Neuronal stem cell (in vitro differentiated cells): Measurements from ENCODE around the gene MSH2.
A peak's percentile ranks its signal among the peaks of the same experiment; 100 is the strongest.

ENCODE experiments used
- DNase-seq: peaks from one replicate; pipeline ENCODE4 v3.0.0-alpha.2; 2013; ENCODE audit warnings: low spot score
- H2AFZ ChIP-seq: one replicate; pipeline ENCODE4 v1.6.1; 2013; ENCODE audit warnings: mild to moderate bottlenecking, low read length, inconsistent platforms
- H2AK5ac ChIP-seq: 2 replicates; pipeline ENCODE4 v1.6.1; 2013; ENCODE audit warnings: low read depth, mild to moderate bottlenecking, inconsistent platforms, low read length, moderate library complexity, mixed read lengths
- H2BK120ac ChIP-seq: 2 replicates; pipeline ENCODE4 v1.6.1; 2013; ENCODE audit warnings: low read depth, mild to moderate bottlenecking, inconsistent platforms, low read length, moderate library complexity, mixed read lengths
- H2BK12ac ChIP-seq: one replicate; pipeline ENCODE4 v1.6.1; 2013; ENCODE audit warnings: low read length, inconsistent platforms
- H2BK15ac ChIP-seq: 2 replicates; pipeline ENCODE4 v1.6.1; 2013; ENCODE audit warnings: mild to moderate bottlenecking, low read length, inconsistent platforms, mixed read lengths
- H2BK5ac ChIP-seq: one replicate; pipeline ENCODE4 v1.6.1; 2013; ENCODE audit warnings: inconsistent platforms, mild to moderate bottlenecking, low read length, moderate library complexity
- H3K14ac ChIP-seq: one replicate; pipeline ENCODE4 v1.6.1; 2013; ENCODE audit warnings: low read length, inconsistent platforms
- H3K18ac ChIP-seq: 2 replicates; pipeline ENCODE4 v1.6.1; 2013; ENCODE audit warnings: low read length, inconsistent platforms
- H3K23ac ChIP-seq: 2 replicates; pipeline ENCODE4 v1.6.1; 2013; ENCODE audit warnings: low read depth, mild to moderate bottlenecking, mixed read lengths, low read length, inconsistent platforms; ENCODE audit not compliant: poor library complexity
- H3K27ac ChIP-seq: replicated peaks from 3 replicates; pipeline ENCODE4 v1.5.1; 2013; ENCODE audit warnings: low read length, inconsistent platforms
- H3K27me3 ChIP-seq, 3 experiments: 2 replicates each; pipeline ENCODE4 v1.6.1; 2013; ENCODE audit warnings: low read length in 3 of 3, mild to moderate bottlenecking in 2 of 3, inconsistent platforms in 1 of 3, low read depth in 1 of 3, mixed read lengths in 1 of 3, moderate library complexity in 1 of 3; ENCODE audit not compliant: control insufficient read depth in 3 of 3, insufficient read depth in 3 of 3
- H3K36me3 ChIP-seq, 2 donors: replicated peaks in 1 of 2; 2 replicates each; pipeline ENCODE4 v1.6.1; 2013; ENCODE audit warnings: low read length in 2 of 2; ENCODE audit not compliant: control insufficient read depth in 2 of 2, insufficient read depth in 2 of 2
- H3K4ac ChIP-seq: 2 replicates; pipeline ENCODE4 v1.6.1; 2013; ENCODE audit warnings: inconsistent platforms, mild to moderate bottlenecking, low read length, moderate library complexity
- H3K4me1 ChIP-seq, 2 donors: 1 replicate in 1 of 2; 2 replicates in 1 of 2; pipeline ENCODE4 v1.6.1; 2013; ENCODE audit warnings: low read length in 2 of 2, low read depth in 1 of 2; ENCODE audit not compliant: control insufficient read depth in 2 of 2, insufficient read depth in 1 of 2
- H3K4me2 ChIP-seq: one replicate; pipeline ENCODE4 v1.6.1; 2013; ENCODE audit warnings: mild to moderate bottlenecking, low read length, inconsistent platforms; ENCODE audit not compliant: insufficient read depth, poor library complexity, severe bottlenecking
- H3K4me3 ChIP-seq, 2 donors: 2 replicates each; pipeline ENCODE4 v1.5.1; 2013; ENCODE audit warnings: low read length in 2 of 2, mild to moderate bottlenecking in 2 of 2, inconsistent platforms in 1 of 2, moderate library complexity in 1 of 2
- H3K79me1 ChIP-seq: one replicate; pipeline ENCODE4 v1.6.1; 2013; ENCODE audit warnings: low read depth, mild to moderate bottlenecking, inconsistent platforms, low read length, moderate library complexity
- H3K9ac ChIP-seq: one replicate; pipeline ENCODE4 v1.6.1; 2013; ENCODE audit warnings: mild to moderate bottlenecking, low read depth, low read length, inconsistent platforms; ENCODE audit not compliant: poor library complexity
- H3K9me3 ChIP-seq, 2 donors: replicated peaks in 1 of 2; 2 replicates each; pipeline versions ENCODE3 to v1.6.1; 2013; ENCODE audit warnings: low read length in 2 of 2, mild to moderate bottlenecking in 2 of 2, inconsistent platforms in 1 of 2, low read depth in 1 of 2, mixed read lengths in 1 of 2, moderate library complexity in 1 of 2; ENCODE audit not compliant: control insufficient read depth in 2 of 2, insufficient read depth in 1 of 2
- H4K8ac ChIP-seq: one replicate; pipeline ENCODE4 v1.6.1; 2013; ENCODE audit warnings: low read depth, mild to moderate bottlenecking, inconsistent platforms, low read length, moderate library complexity
- H4K91ac ChIP-seq: one replicate; pipeline ENCODE4 v1.6.1; 2013; ENCODE audit warnings: low read length, low read depth, mild to moderate bottlenecking, inconsistent platforms; ENCODE audit not compliant: poor library complexity
- WGBS, 2 donors: extraction: QIAGEN DNeasy Blood & Tissue Kit; methylation state at CpG; one replicate each; pipeline ENCODE4 v1.1.7; 2013; ENCODE audit warnings: missing lambda C conversion rate in 2 of 2, mixed read lengths in 1 of 2; ENCODE audit not compliant: insufficient read length in 2 of 2, insufficient replicate concordance in 1 of 2; ENCODE audit errors: extremely low coverage in 2 of 2; 5-methylcytosine and 5-hydroxymethylcytosine counted together

MSH2 gene

DNA sequence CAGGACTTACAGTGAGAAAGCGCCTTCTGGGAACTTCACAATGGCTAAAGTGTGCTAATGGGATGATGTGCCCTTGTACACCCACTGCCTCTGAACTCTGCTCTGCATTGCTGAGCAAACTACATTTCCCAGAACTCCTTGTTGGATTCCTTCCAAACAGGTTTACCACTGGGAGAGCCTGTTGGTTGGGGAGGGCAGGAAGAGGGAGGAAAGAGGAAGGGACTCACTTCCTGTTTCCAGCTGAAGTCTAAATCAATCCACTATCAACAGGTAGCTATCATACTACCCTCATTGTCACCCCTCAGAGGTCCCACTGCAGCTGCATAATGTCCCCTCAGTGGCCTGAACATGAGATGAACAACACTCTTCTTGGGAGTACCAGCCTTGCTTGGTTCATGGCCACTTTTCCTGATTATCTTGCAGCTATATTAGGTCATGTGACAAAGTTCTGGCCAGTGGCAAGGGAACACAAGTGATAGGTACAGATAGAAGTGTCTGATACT lies 109.7 kb downstream of the MSH2 start:
- H2AFZ ChIP-seq, result no peak overlapping the region
- no peak overlapping the region for H4K91ac ChIP-seq
- H2BK12ac ChIP-seq, result no peak overlapping the region
- no peaks in the 10 kb centered on the region for H3K36me3 ChIP-seq
- no peak overlapping the region for H2AK5ac ChIP-seq
- no peaks in the 10 kb centered on the region for H3K79me1 ChIP-seq
- H3K9me3 ChIP-seq, result peaks cover 0 to 2% of the 10 kb centered on the region in 2 donors
- H3K4me3 ChIP-seq, result no peak overlapping the region
- no peaks in the 10 kb centered on the region for H3K27me3 ChIP-seq
- H2BK15ac ChIP-seq, result no peak overlapping the region
- no peak overlapping the region for H3K23ac ChIP-seq
- no peak overlapping the region for H3K4me2 ChIP-seq
- no peak for DNase-seq
- H3K18ac ChIP-seq, result no peak overlapping the region
- H2BK5ac ChIP-seq, result no peak overlapping the region
- no peak overlapping the region for H4K8ac ChIP-seq
- H3K4me1 ChIP-seq, result peaks cover 11 to 19% of the 10 kb centered on the region in 2 donors
- H3K4ac ChIP-seq, result no peak overlapping the region
- H3K9ac ChIP-seq, result no peak overlapping the region
- H3K14ac ChIP-seq, result no peak overlapping the region
- WGBS, 2 donors, result no CpG with 5 or more reads among the region's 1 CpG
- no peak overlapping the region for H3K27ac ChIP-seq
- no peak overlapping the region for H2BK120ac ChIP-seq

- no peak overlapping the region for H3K14ac ChIP-seq
- peaks cover 11 to 22% of the 10 kb centered on the region in 2 donors for H3K4me1 ChIP-seq
- no peaks in the 10 kb centered on the region for H3K27me3 ChIP-seq
- H2BK12ac ChIP-seq, result no peak overlapping the region
- H2AK5ac ChIP-seq, result no peak overlapping the region
- no peak overlapping the region for H3K4ac ChIP-seq
- H2BK15ac ChIP-seq, result no peak overlapping the region
- no CpG with 5 or more reads among the region's 7 CpGs for WGBS, 2 donors
- H4K8ac ChIP-seq, result peak overlapping the region; percentile 55
- H2BK5ac ChIP-seq, result no peak overlapping the region
- H3K23ac ChIP-seq, result peak overlapping the region; percentile 1
- no peaks in the 10 kb centered on the region for H3K79me1 ChIP-seq
- peak overlapping the region; percentile 71 for H3K18ac ChIP-seq
- no peak overlapping the region for H3K4me3 ChIP-seq
- H4K91ac ChIP-seq, result no peak overlapping the region
- no peak overlapping the region for H3K4me2 ChIP-seq
- peaks cover 3 to 14% of the 10 kb centered on the region in 2 donors for H3K36me3 ChIP-seq
- DNase-seq, result no peak
- H2BK120ac ChIP-seq, result no peak overlapping the region
- H3K9me3 ChIP-seq, result no peaks in the 10 kb centered on the region
- H3K9ac ChIP-seq, result no peak overlapping the region
- H2AFZ ChIP-seq, result no peak overlapping the region
- H3K27ac ChIP-seq, result no peak overlapping the region
These were observed 111.1 kb downstream of the MSH2 start for GRCh38 chr2:47513981-47514520.

DNA sequence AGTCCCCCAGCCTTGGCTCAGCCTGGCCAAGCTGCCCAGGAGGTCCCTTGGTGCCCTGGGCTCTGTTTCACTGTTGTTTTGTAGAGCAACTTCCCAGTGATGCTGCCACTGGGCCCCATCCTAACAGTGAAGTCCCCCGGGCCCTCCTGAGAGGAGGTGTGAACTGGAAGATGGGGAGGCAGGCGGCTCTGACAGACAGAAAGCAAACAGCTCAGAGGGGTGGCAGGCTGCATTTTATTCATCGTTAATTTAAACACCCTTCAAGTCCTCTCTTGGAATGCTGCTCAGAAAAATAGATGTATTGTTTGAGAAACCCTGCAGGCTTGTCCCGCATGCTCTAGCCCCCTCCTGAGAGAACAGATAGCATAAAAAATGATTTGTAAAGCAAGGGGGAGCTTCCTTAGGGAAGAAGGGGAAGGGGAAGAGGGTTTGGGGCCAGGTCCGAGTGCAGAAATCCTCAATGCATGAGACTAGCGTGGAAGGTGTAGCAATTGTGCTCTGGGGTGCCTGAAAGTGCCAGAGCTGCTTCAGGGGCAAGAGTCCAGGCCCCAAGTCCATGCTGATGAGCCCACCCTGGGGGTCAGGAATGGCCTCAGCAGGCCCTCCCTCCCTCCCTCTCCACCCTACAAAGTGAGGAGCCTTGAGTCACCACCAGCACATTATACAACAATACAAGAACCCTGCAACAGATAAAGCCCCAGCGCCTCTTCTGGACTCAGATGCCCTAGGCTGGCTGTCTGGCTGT lies 113.6 kb downstream of the MSH2 start:
- no peak overlapping the region for H2AFZ ChIP-seq
- no peaks in the 10 kb centered on the region for H3K79me1 ChIP-seq
- no peak overlapping the region for H2BK15ac ChIP-seq
- no peak overlapping the region for H2BK12ac ChIP-seq
- no peak overlapping the region for H3K4me3 ChIP-seq
- H3K36me3 ChIP-seq, result peaks cover 6 to 33% of the 10 kb centered on the region in 2 donors
- H3K27me3 ChIP-seq, result no peaks in the 10 kb centered on the region
- no peak overlapping the region for H3K27ac ChIP-seq
- peak overlapping the region; percentile 63 for H2AK5ac ChIP-seq
- H3K4ac ChIP-seq, result no peak overlapping the region
- peak overlapping the region; percentile 30 for H3K18ac ChIP-seq
- no peak overlapping the region for H3K23ac ChIP-seq
- no peak overlapping the region for H3K14ac ChIP-seq
- DNase-seq, result no peak
- H3K4me2 ChIP-seq, result no peak overlapping the region
- no peak overlapping the region for H4K8ac ChIP-seq
- H2BK120ac ChIP-seq, result no peak overlapping the region
- no CpG with 5 or more reads among the region's 7 CpGs for WGBS, 2 donors
- H3K9ac ChIP-seq, result no peak overlapping the region
- H3K9me3 ChIP-seq, result no peaks in the 10 kb centered on the region
- no peak overlapping the region for H2BK5ac ChIP-seq
- H4K91ac ChIP-seq, result no peak overlapping the region
- H3K4me1 ChIP-seq, result peaks cover 11 to 32% of the 10 kb centered on the region in 2 donors

DNA sequence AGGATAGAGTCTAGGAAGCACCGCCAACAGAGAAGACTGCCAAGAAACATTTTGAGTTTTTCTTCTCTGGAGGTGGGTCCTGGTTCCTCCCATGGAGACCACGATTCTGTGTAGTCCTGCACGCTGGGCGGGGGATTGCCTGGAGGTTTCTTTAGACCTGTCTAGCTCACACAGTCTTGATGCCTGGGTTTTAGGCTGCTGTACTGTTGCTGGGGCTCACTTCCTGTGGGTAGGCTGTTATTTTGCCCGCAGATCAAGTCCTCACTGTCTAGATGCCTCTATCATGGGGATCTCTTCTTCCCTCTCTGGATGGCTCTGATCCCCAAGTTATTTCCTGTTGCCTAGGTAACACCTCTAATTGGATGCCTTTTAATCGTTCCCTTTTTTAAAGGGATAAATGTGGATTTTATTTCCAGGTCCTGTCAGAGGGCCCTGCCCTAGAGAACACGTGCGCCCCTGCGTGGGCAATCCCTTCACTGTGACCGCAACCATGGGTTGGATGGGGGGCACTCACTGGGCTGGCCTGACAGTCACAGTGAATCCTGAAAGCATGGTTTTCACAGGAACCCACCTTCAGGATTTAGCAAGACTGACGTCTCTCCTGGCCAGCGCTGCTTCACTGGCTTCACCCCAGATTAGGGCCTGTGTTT lies 115.7 kb downstream of the MSH2 start:
- H3K9me3 ChIP-seq, result no peaks in the 10 kb centered on the region
- no peak overlapping the region for H3K4me2 ChIP-seq
- WGBS, 2 donors, result no CpG with 5 or more reads among the region's 12 CpGs
- H3K36me3 ChIP-seq, result peaks cover 6 to 42% of the 10 kb centered on the region in 2 donors
- no peak overlapping the region for H2BK15ac ChIP-seq
- H2BK120ac ChIP-seq, result no peak overlapping the region
- no peak overlapping the region for H3K27ac ChIP-seq
- no peak overlapping the region for H3K9ac ChIP-seq
- H4K8ac ChIP-seq, result no peak overlapping the region
- no peak overlapping the region for H2AK5ac ChIP-seq
- H2AFZ ChIP-seq, result no peak overlapping the region
- H3K4me1 ChIP-seq, result peaks cover 11 to 32% of the 10 kb centered on the region in 2 donors
- no peak overlapping the region for H3K18ac ChIP-seq
- no peak overlapping the region for H2BK5ac ChIP-seq
- no peak overlapping the region for H4K91ac ChIP-seq
- no peak overlapping the region for H3K4ac ChIP-seq
- H3K79me1 ChIP-seq, result no peaks in the 10 kb centered on the region
- DNase-seq, result no peak
- H3K4me3 ChIP-seq, result no peak overlapping the region
- no peaks in the 10 kb centered on the region for H3K27me3 ChIP-seq
- H3K14ac ChIP-seq, result no peak overlapping the region
- peak overlapping the region; percentile 5 for H3K23ac ChIP-seq
- H2BK12ac ChIP-seq, result no peak overlapping the region
